HepG2 (cell line): ENCODE measurements around the gene R3HCC1L.

Experiments
- EP300 ChIP-seq, 3 experiments: sonication (generic) in 1 of 3; formaldehyde crosslinking in 1 of 3; IDR thresholded peaks; 2 replicates each; pipeline versions ENCODE4 v1.5.1 to v1.6.1; 2011 to 2020; ENCODE audit warnings: low read depth in 2 of 3, low read length in 2 of 3, borderline replicate concordance in 1 of 3, improper control_type of control experiment in 1 of 3, mild to moderate bottlenecking in 1 of 3, missing genetic modification reagents in 1 of 3, moderate library complexity in 1 of 3
- HNRNPLL ChIP-seq: fragments of 200-400 bp; formaldehyde crosslinking; IDR thresholded peaks from 2 replicates; pipeline ENCODE4 v1.6.1; 2017; ENCODE audit warnings: mild to moderate bottlenecking, low read depth, low read length; ENCODE audit not compliant: poor library complexity, severe bottlenecking
- MTA3 ChIP-seq: sonication (generic); formaldehyde crosslinking; IDR thresholded peaks from 2 replicates; pipeline ENCODE4 v1.4.0; 2020; ENCODE audit warnings: missing genetic modification reagents
- REST ChIP-seq, 2 experiments: IDR thresholded peaks; 2 replicates each; pipeline ENCODE4 v1.6.1; 2011 to 2012; ENCODE audit warnings: low read length in 2 of 2, borderline replicate concordance in 1 of 2, low read depth in 1 of 2, mild to moderate bottlenecking in 1 of 2, moderate library complexity in 1 of 2
- SALL2 ChIP-seq: sonication (generic); formaldehyde crosslinking; IDR thresholded peaks from 2 replicates; pipeline ENCODE4 v1.8.1; 2023; ENCODE audit warnings: mild to moderate bottlenecking, missing genetic modification reagents, inconsistent platforms
- STAG1 ChIP-seq: sonication (generic); formaldehyde crosslinking; IDR thresholded peaks from 2 replicates; pipeline ENCODE4 v1.4.0; 2020; ENCODE audit warnings: missing genetic modification reagents
- TCF7 ChIP-seq: sonication (generic); IDR thresholded peaks from 2 replicates; pipeline ENCODE4 v1.6.1; 2016; ENCODE audit warnings: antibody characterized with exemption, low read depth
- TCF7L2 ChIP-seq: IDR thresholded peaks from 2 replicates; pipeline ENCODE4 v1.6.1; 2011; ENCODE audit warnings: mild to moderate bottlenecking, low read depth, low read length, moderate library complexity
- ZBTB4 ChIP-seq: sonication (generic); formaldehyde crosslinking; IDR thresholded peaks from 2 replicates; pipeline ENCODE4 v1.4.0; 2020; ENCODE audit warnings: missing genetic modification reagents, mild to moderate bottlenecking, borderline replicate concordance
- ZBTB40 ChIP-seq, 2 experiments: fragments of 450-650 bp in 1 of 2; sonication (generic) in 1 of 2; formaldehyde crosslinking in 1 of 2; IDR thresholded peaks; 2 replicates each; pipeline versions ENCODE4 v1.6.1 to v1.8.0; 2016 to 2022; ENCODE audit warnings: antibody characterized with exemption in 1 of 2, mild to moderate bottlenecking in 1 of 2, missing genetic modification reagents in 1 of 2
- ZNF160 ChIP-seq: sonication (generic); formaldehyde crosslinking; IDR thresholded peaks from 2 replicates; pipeline ENCODE4 v1.8.0; 2022; ENCODE audit warnings: mild to moderate bottlenecking, inconsistent platforms, missing genetic modification reagents
- ZNF770 ChIP-seq: sonication (generic); formaldehyde crosslinking; IDR thresholded peaks from 2 replicates; pipeline ENCODE4 v1.5.0; 2020; ENCODE audit warnings: mild to moderate bottlenecking, missing genetic modification reagents

- no peak for TF ChIP-seq ZBTB4 (CRISPR knock-in tag)
- no peak for TF ChIP-seq MTA3 (CRISPR knock-in tag)
- no peak for TF ChIP-seq TCF7L2
- no peak for TF ChIP-seq ZBTB40 (IDR thresholded peaks at IDR 0.05)
- TF ChIP-seq ZBTB40 (CRISPR knock-in tag; IDR thresholded peaks at IDR 0.05): no peak
- TF ChIP-seq TCF7: no peak
- no peak for TF ChIP-seq HNRNPLL
- TF ChIP-seq STAG1: no peak
- no peak for TF ChIP-seq ZNF160 (CRISPR knock-in tag)
- TF ChIP-seq REST (IDR thresholded peaks at IDR 0.05; ENCODE audit: borderline replicate concordance in 1 of 2, low read depth in 1 of 2, low read length in 2 of 2): no peak
- no peak for TF ChIP-seq SALL2 (CRISPR knock-in tag)
- no peak for TF ChIP-seq ZNF770
- TF ChIP-seq EP300 (IDR thresholded peaks at IDR 0.05; ENCODE audit: low read depth in 2 of 2, low read length in 2 of 2): no peak
- TF ChIP-seq EP300 (CRISPR knock-in tag; IDR thresholded peaks at IDR 0.05; ENCODE audit: borderline replicate concordance): no peak
These were observed 67.3 kb downstream of the R3HCC1L start for GRCh38 chr10:98201760-98202159.
